HL-60 (cell line): ENCODE measurements around the gene SNX30.

Experiments
- GABPA ChIP-seq: IDR thresholded peaks from 2 replicates; pipeline ENCODE4 v1.6.1; 2012; ENCODE audit warnings: low read depth
- POLR2AphosphoS5 ChIP-seq: IDR thresholded peaks from 2 replicates; pipeline ENCODE4 v1.6.1; 2012; ENCODE audit warnings: low read depth
- SPI1 ChIP-seq: IDR thresholded peaks from 2 replicates; pipeline ENCODE4 v1.6.1; 2012; ENCODE audit warnings: low read depth, mild to moderate bottlenecking, borderline replicate concordance
- TF ChIP-seq, protein P1 (sequence below): IDR thresholded peaks from one replicate; pipeline ENCODE4 v1.5.1; 2011; ENCODE audit warnings: low read length, control low read depth, inconsistent platforms; ENCODE audit not compliant: insufficient read depth

DNA sequence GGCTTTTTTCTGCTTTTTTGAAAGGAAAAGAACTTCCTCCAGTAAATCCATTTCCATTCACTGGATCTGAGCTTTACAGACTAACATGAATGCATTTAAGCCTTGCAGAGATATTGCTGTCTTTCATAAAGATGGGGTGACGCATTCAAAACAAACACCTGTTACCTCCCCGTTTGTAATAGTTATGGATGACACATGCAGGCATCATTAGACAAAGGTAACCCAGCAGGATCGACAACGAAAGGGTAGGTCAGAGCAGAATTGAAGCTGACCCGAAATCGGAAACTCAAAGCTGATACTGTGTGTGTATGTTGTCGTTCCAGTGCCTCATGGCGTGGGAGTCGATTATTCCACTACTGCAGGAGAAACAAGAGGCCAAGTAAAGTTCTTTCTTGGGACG is 117.9 kb downstream of the SNX30 start:
- TF ChIP-seq, protein P1, sequence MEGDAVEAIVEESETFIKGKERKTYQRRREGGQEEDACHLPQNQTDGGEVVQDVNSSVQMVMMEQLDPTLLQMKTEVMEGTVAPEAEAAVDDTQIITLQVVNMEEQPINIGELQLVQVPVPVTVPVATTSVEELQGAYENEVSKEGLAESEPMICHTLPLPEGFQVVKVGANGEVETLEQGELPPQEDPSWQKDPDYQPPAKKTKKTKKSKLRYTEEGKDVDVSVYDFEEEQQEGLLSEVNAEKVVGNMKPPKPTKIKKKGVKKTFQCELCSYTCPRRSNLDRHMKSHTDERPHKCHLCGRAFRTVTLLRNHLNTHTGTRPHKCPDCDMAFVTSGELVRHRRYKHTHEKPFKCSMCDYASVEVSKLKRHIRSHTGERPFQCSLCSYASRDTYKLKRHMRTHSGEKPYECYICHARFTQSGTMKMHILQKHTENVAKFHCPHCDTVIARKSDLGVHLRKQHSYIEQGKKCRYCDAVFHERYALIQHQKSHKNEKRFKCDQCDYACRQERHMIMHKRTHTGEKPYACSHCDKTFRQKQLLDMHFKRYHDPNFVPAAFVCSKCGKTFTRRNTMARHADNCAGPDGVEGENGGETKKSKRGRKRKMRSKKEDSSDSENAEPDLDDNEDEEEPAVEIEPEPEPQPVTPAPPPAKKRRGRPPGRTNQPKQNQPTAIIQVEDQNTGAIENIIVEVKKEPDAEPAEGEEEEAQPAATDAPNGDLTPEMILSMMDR, result no peak
- TF ChIP-seq POLR2AphosphoS5 (no peak), SPI1 (no peak), GABPA (no peak)
